Body of pancreas (tissue), 4 donors: Measurements from ENCODE around the gene MRAP.

Experiments
- CTCF ChIP-seq, 7 experiments: fragments of 450-650 bp in 4 of 7; fragments of 200-600 bp in 3 of 7; sonication (generic) in 3 of 7; IDR thresholded peaks; one replicate each; pipeline ENCODE4 v1.5.1; 2016 to 2019; ENCODE audit warnings: antibody characterized with exemption in 7 of 7
- POLR2A ChIP-seq, 3 donors: fragments of 450-650 bp; IDR thresholded peaks; one replicate each; pipeline ENCODE4 v1.6.1; 2016; ENCODE audit warnings: antibody characterized with exemption in 3 of 3, mild to moderate bottlenecking in 2 of 3

DNA sequence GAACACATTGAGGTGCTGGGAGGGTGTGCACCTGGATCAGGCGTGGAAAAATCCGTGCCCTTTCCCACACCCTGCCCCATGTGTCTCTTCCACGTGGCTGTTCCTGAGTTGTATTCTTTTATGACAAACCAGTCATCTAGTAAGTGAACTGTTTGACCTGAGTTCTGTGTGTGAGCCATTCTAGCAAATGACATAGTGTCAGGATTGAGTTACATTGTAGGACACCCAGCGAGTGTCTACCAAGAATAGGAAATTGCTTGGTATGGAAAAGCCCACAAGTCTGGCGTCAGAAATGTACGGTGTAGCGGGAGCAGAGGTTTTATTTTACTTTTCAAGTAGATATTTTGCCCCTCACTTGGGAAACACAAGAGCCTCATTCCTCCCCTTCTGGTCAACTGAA, 1.2 kb upstream of the MRAP start:
- TF ChIP-seq CTCF (IDR thresholded peaks at IDR 0.05) = no peak
- no peak for TF ChIP-seq POLR2A (IDR thresholded peaks at IDR 0.05)
